Neural progenitor cell (in vitro differentiated cells): ENCODE measurements around the gene MTG2.

Experiments used
- CTCF ChIP-seq: fragments of 200-600 bp; sonication (generic); IDR thresholded peaks from 2 replicates; pipeline ENCODE4 v1.5.1; 2017; ENCODE audit warnings: antibody characterized with exemption, mild to moderate bottlenecking
- EZH2 ChIP-seq: fragments of 200-600 bp; sonication (generic); IDR thresholded peaks from 2 replicates; pipeline ENCODE4 v1.6.1; 2017; ENCODE audit warnings: antibody characterized with exemption, mild to moderate bottlenecking, moderate library complexity

GRCh38 chr20:62175711-62176110 lies 7.1 kb upstream of the MTG2 start:
- TF ChIP-seq CTCF (no peak), EZH2 (no peak)
